ENCODE results near the gene AGBL4. TPM values are rescaled to one million over a fixed set of nuclear protein-coding genes. Genes with fewer than 3 reads are reported as not detected.

The AGBL4 gene
- total RNA-seq, 1 donor from 2014 or later, result 2.1 TPM

DNA sequence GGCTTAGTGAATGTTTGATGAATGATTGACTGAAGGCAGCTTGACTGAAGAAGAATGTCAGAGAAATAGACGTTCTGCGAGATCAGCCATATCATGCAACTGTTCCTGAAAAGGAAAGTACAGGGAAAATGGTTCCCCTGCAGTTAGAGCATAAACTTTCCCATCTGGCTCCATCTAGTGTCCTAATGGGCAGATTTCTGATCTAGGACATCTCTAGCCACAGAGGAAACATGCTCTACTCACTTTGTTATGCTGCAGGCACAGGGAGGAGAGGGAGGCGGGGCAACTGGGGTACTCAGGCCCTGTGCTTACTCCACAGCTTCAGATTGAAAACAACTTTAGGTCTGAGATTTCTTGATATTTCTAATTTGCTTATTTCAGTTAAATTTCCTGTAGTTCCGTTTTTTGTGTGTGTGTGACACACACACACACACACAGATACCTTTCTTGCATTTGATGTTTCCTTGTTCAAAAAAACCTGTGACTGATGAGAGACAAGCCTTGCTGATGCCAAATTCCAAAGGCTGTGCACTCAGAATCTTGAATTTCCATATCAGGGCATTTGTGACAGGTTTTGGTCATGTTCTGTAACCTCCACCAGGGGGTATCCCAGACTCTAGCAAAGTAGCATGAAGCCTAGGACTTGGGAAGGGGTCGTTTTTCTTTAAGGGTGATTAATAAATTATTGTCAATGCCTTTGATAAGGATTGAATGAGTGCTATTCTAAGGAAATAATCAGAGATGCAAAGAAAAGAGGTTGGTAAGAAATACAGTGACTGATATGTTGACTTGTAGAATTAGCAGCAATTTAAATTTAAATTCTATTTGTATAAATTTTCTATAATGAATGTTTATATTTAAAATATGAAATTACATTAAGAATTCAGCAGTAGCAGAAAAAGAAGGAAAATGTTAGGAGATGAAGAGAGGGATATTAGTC lies 1107.4 kb downstream of the AGBL4 start:
- intact Hi-C loops (cut with DNase I), result no loop called here
- no peaks in the 10 kb centered on the region for H3K36me3 ChIP-seq
- no peaks in the 10 kb centered on the region for H3K9me3 ChIP-seq
- ATAC-seq (no peak), DNase-seq (no peak)
- H3K4me1 ChIP-seq, result no peaks in the 10 kb centered on the region
- TF ChIP-seq, protein P1, sequence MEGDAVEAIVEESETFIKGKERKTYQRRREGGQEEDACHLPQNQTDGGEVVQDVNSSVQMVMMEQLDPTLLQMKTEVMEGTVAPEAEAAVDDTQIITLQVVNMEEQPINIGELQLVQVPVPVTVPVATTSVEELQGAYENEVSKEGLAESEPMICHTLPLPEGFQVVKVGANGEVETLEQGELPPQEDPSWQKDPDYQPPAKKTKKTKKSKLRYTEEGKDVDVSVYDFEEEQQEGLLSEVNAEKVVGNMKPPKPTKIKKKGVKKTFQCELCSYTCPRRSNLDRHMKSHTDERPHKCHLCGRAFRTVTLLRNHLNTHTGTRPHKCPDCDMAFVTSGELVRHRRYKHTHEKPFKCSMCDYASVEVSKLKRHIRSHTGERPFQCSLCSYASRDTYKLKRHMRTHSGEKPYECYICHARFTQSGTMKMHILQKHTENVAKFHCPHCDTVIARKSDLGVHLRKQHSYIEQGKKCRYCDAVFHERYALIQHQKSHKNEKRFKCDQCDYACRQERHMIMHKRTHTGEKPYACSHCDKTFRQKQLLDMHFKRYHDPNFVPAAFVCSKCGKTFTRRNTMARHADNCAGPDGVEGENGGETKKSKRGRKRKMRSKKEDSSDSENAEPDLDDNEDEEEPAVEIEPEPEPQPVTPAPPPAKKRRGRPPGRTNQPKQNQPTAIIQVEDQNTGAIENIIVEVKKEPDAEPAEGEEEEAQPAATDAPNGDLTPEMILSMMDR (IDR thresholded peaks at IDR 0.05), result peak; percentile 27
- H3K4me3 ChIP-seq, result no peak overlapping the region
- H3K27me3 ChIP-seq (ENCODE audit: low read depth), result no peaks in the 10 kb centered on the region
- no peak overlapping the region for H3K27ac ChIP-seq

DNA sequence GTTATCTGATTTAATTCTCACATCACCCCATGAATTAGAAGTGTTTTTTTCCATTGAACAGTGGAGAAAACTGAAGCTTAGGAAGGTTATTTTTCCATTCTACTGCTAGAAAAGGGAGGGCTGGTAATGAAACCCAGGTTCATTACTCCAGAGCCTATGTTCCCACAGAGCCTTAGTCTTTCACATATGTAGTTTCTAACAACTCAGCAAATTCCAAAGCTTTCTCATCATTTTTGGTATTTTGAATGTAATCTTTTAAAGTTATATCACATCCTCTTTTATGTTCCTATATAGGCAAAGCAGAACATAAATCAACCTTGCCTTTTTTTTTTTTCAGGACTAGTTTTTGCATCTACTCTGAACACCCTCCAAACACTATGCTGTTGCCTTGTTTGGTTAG lies 1115.1 kb downstream of the AGBL4 start:
- no peak for ATAC-seq
- no peaks in the 10 kb centered on the region for H3K9me3 ChIP-seq
- no peak for DNase-seq
- H3K4me1 ChIP-seq, result no peaks in the 10 kb centered on the region
- no peak overlapping the region for H3K27ac ChIP-seq
- no peak overlapping the region for H3K4me3 ChIP-seq
- intact Hi-C loops (cut with DNase I), result no loop called here
- no peaks in the 10 kb centered on the region for H3K27me3 ChIP-seq (ENCODE audit: low read depth)
- no peaks in the 10 kb centered on the region for H3K36me3 ChIP-seq
- TF ChIP-seq, protein P1 (IDR thresholded peaks at IDR 0.05), result no peak

DNA sequence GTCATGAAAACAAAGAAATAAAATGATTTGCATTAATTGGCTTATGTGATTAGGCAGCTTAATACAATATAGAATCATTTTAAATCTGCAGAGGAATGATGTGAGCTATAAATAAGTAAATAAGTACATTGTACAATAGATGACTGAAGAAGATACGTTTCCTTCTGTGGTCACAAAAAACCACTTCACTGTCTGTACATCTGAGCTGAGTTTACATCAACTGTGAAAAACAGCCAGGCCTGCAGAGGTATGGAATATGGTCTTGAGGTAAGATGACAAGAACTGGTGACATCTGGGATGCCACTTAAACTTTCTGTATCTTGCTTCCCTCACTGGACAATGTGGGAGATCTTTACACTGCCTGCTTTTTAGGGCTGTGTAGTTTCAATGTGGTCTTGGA lies 1117.0 kb downstream of the AGBL4 start:
- no peaks in the 10 kb centered on the region for H3K9me3 ChIP-seq
- no peaks in the 10 kb centered on the region for H3K4me1 ChIP-seq
- DNase-seq, result no peak
- intact Hi-C loops (cut with DNase I), result no loop called here
- no peak overlapping the region for H3K4me3 ChIP-seq
- no peak for ATAC-seq
- TF ChIP-seq, protein P1 (IDR thresholded peaks at IDR 0.05), result no peak
- no peaks in the 10 kb centered on the region for H3K36me3 ChIP-seq
- no peaks in the 10 kb centered on the region for H3K27me3 ChIP-seq (ENCODE audit: low read depth)
- no peak overlapping the region for H3K27ac ChIP-seq

DNA sequence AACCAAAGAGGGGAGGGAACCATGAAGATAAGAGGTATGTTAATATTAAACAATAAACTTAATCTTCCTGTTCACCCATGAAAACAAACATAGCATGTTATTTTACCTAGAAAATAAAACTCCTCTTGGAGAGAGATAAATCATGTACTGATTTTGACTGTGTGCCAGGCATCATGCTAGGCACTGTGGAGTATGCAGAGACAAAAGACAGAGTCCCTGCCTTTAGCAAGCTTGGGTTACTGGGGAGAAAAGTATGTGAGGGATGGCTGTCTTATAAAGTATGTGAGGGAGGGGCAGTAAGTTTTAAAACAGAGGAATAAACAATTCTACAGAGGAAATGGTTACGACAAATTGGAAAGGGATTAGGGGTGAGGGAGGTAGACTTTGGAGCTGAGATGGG lies 1117.6 kb downstream of the AGBL4 start:
- no peaks in the 10 kb centered on the region for H3K4me1 ChIP-seq
- no peaks in the 10 kb centered on the region for H3K9me3 ChIP-seq
- TF ChIP-seq, protein P1 (IDR thresholded peaks at IDR 0.05), result no peak
- ATAC-seq (no peak), DNase-seq (no peak)
- H3K36me3 ChIP-seq, result no peaks in the 10 kb centered on the region
- no peaks in the 10 kb centered on the region for H3K27me3 ChIP-seq (ENCODE audit: low read depth)
- H3K4me3 ChIP-seq, result no peak overlapping the region
- intact Hi-C loops (cut with DNase I), result no loop called here
- H3K27ac ChIP-seq, result no peak overlapping the region

DNA sequence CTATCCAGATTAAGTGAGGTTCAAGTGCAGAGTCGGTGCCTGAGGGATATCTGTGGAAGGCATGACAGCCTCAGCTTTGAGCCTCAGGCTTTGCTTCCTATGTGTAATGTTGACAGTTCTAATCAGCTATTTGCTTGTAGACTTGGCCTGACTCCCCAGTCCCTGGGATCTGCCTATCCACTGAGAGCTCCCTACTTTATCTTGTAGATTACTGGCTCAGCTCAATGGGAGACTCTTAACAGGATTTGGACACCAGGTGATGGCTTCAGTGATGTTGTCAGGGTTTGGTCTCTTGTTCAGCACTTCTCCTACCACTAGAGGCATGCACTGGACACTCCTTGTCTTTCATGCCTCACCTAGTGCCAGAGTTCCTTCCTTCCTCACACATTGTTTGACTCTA lies 1120.5 kb downstream of the AGBL4 start:
- H3K27me3 ChIP-seq (ENCODE audit: low read depth), result no peaks in the 10 kb centered on the region
- no peaks in the 10 kb centered on the region for H3K4me1 ChIP-seq
- TF ChIP-seq, protein P1 (IDR thresholded peaks at IDR 0.05), result no peak
- H3K36me3 ChIP-seq, result no peaks in the 10 kb centered on the region
- no peak for DNase-seq
- H3K4me3 ChIP-seq, result no peak overlapping the region
- ATAC-seq, result no peak
- H3K27ac ChIP-seq, result no peak overlapping the region
- intact Hi-C loops (cut with DNase I), result no loop called here
- H3K9me3 ChIP-seq, result no peaks in the 10 kb centered on the region
